Dendritic cell treated with granulocyte-macrophage colony-stimulating factor and Interleukin-4, amounts not matched to agents 40 ng/mL and 50 ng/mL, for 4 days (primary cell): ENCODE measurements around the gene HIRA.
A peak's percentile ranks its signal among the peaks of the same experiment; 100 is the strongest.
"Not testable (repeated sequence)": the region's sequence is repeated elsewhere in the genome, so short reads cannot be mapped to it uniquely, and the experiment has no call there.

Source experiments
- H3K27ac Mint-ChIP-seq: one replicate; pipeline ENCODE4 v1.8.0; 2022; ENCODE audit warnings: mild to moderate bottlenecking, mixed read lengths
- H3K27me3 Mint-ChIP-seq: one replicate; pipeline ENCODE4 v1.8.0; 2022; ENCODE audit warnings: mild to moderate bottlenecking, mixed read lengths
- H3K36me3 Mint-ChIP-seq: one replicate; pipeline ENCODE4 v1.8.0; 2022; ENCODE audit warnings: low read depth, mixed read lengths
- H3K4me1 Mint-ChIP-seq: one replicate; pipeline ENCODE4 v1.8.0; 2022; ENCODE audit warnings: low read depth, mixed read lengths
- H3K4me3 Mint-ChIP-seq: one replicate; pipeline ENCODE4 v1.8.0; 2022; ENCODE audit warnings: mild to moderate bottlenecking, moderate library complexity, mixed read lengths
- H3K9me3 Mint-ChIP-seq: one replicate; pipeline ENCODE4 v1.8.0; 2022; ENCODE audit warnings: mixed read lengths
- intact Hi-C: fragments of 100-400 bp; cut with micrococcal nuclease; formaldehyde crosslinking; loops from one replicate; pipeline ENCODE4 v1.15.0; 2022

HIRA gene

GRCh38 chr22:19443544-19444211 is 12.1 kb upstream of the HIRA start:
- intact Hi-C loops: no loop called here
- Mint-ChIP-seq H3K36me3 (peaks cover 52% of the 10 kb centered on the region), H3K4me3 (no peak overlapping the region), H3K4me1 (peaks cover 46% of the 10 kb centered on the region), H3K9me3 (no peaks in the 10 kb centered on the region), H3K27ac (no peak overlapping the region), H3K27me3 (no peaks in the 10 kb centered on the region)

GRCh38 chr22:19442166-19442565 is 10.6 kb upstream of the HIRA start:
- Mint-ChIP-seq H3K4me1 (peaks cover 50% of the 10 kb centered on the region), H3K27ac (no peak overlapping the region), H3K9me3 (no peaks in the 10 kb centered on the region), H3K4me3 (no peak overlapping the region), H3K36me3 (peaks cover 62% of the 10 kb centered on the region), H3K27me3 (no peaks in the 10 kb centered on the region)
- intact Hi-C loops: no loop called here

DNA sequence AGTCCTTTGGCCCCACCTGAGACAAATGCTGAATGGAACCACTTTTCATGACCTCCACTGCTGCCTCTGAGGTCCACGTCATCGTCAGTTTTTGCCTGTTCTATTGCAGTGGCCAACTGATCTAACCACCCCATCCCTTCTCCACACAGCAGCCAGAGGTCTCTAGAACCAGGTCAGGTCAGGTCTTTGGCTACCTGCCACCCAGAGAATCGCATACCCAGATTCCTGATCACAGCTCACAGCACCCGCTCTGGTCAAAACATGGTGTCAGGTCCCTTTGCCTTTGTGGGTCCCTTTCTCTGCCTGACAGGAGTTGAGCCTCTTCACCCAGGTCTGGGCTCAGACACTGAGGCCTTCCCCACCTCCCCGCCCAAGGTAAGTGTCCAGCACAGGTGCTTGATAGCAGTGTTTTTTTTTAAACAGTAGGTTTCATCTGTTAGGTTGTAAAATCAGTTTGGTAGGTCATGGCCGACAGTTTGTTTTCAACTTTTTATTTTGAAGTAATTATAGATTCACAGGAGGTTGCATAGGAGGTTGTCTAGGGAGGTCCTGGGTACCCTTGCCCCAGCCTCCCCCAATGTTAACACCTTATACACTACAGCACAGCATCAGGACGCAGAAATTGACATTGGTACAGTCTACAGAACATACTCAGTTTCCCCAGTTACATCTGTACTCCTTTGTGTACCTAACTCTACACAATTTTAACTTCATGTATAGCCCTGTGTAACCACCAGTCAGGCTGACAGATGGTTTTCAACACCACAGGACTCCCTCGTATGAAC is 9.1 kb upstream of the HIRA start:
- intact Hi-C loops: no loop called here
- Mint-ChIP-seq H3K4me1 (peaks cover 45% of the 10 kb centered on the region), H3K9me3 (no peaks in the 10 kb centered on the region), H3K36me3 (peaks cover 72% of the 10 kb centered on the region), H3K4me3 (no peak overlapping the region), H3K27me3 (no peaks in the 10 kb centered on the region), H3K27ac (no peak overlapping the region)

DNA sequence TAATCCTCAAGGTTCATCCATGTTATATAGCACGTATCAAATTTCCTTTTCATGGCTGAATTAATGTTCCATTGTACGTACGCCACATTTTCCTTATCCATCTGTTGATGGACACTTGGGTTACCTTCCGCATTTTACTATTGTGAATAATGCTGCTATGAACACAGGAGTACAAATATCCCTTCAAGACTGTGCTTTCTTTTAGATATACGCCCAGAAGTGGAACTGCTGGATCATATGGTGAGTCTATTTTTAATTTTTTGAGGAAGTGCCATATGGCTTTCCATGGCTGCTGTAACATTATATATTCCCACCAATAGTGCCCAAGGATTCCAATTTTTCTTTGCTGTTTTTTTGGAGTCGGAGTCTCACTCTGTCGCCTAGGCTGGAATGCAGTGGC is 6.8 kb upstream of the HIRA start:
- H3K4me3 Mint-ChIP-seq: peak overlapping the region; percentile 7
- H3K27me3 Mint-ChIP-seq: no peaks in the 10 kb centered on the region
- peak overlapping the region; percentile 47 for H3K27ac Mint-ChIP-seq
- H3K9me3 Mint-ChIP-seq: no peaks in the 10 kb centered on the region
- peaks cover 75% of the 10 kb centered on the region for H3K36me3 Mint-ChIP-seq
- peaks cover 37% of the 10 kb centered on the region for H3K4me1 Mint-ChIP-seq
- intact Hi-C loops: loop anchor here (10.0 kb wide), 1 partner anchor 143 kb away; the partner anchor contains the start of gene CLTCL1

DNA sequence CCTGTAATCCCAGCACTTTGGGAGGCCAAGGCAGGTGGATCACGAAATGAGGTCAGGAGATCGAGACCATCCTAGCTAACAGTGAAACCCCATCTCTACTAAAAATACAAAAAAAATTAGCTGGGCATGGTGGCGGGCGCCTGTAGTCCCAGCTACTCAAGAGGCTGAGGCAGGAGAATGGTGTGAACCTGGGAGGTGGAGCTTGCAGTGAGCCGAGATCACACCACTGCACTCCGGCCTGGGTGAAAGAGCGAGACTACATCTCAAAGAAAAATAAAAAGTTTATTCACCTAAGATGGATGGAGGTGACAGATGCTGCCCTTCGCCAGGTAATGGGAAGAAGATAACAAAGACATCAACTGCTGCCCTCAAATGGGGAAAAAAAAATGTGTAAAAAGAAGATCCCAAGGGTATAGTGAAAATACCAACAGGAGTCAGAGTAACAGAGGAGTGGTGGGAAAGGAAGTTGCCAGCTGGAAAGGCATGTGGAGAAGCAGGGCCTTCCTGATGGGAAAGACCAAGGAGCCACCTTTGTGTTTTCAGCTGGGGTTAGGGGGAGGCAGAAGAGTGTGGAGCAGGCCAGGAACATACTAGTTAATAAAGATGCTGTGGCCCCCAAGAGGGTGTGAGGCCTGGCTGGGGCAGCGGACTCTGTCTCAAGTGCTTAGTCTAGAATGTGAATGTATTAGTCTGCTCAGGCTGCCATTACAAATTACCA is 5.1 kb upstream of the HIRA start:
- peaks cover 39% of the 10 kb centered on the region for H3K4me1 Mint-ChIP-seq
- not testable (repeated sequence) for H3K9me3 Mint-ChIP-seq, H3K4me3 Mint-ChIP-seq, H3K27me3 Mint-ChIP-seq
- intact Hi-C loops: loop anchor here (10.0 kb wide), 1 partner anchor 142 kb away; the partner anchor contains the start of gene CLTCL1
- peak overlapping the region; percentile 65 for H3K27ac Mint-ChIP-seq
- H3K36me3 Mint-ChIP-seq: peaks cover 66% of the 10 kb centered on the region

GRCh38 chr22:19434829-19435580 is 3.5 kb upstream of the HIRA start:
- H3K9me3 Mint-ChIP-seq: no peaks in the 10 kb centered on the region
- peaks cover 48% of the 10 kb centered on the region for H3K4me1 Mint-ChIP-seq
- H3K27me3 Mint-ChIP-seq: no peaks in the 10 kb centered on the region
- intact Hi-C loops: loop anchor here (10.0 kb wide), 1 partner anchor 140 kb away; the partner anchor contains the start of gene CLTCL1
- peaks cover 64% of the 10 kb centered on the region for H3K36me3 Mint-ChIP-seq
- H3K27ac Mint-ChIP-seq: peak overlapping the region; percentile 65
- no peak overlapping the region for H3K4me3 Mint-ChIP-seq

GRCh38 chr22:19434401-19434800 is 2.9 kb upstream of the HIRA start:
- no peaks in the 10 kb centered on the region for H3K27me3 Mint-ChIP-seq
- H3K9me3 Mint-ChIP-seq: no peaks in the 10 kb centered on the region
- H3K27ac Mint-ChIP-seq: no peak overlapping the region
- no peak overlapping the region for H3K4me3 Mint-ChIP-seq
- peaks cover 65% of the 10 kb centered on the region for H3K36me3 Mint-ChIP-seq
- intact Hi-C loops: loop anchor here (10.0 kb wide), 1 partner anchor 140 kb away; the partner anchor contains the start of gene CLTCL1
- H3K4me1 Mint-ChIP-seq: peaks cover 54% of the 10 kb centered on the region

- Mint-ChIP-seq H3K4me3 (peak within 1 kb of the TSS; percentile 85), H3K27me3 (no peaks in the 10 kb centered on the region), H3K27ac (peak within 1 kb of the TSS; percentile 97), H3K9me3 (no peaks in the 10 kb centered on the region), H3K4me1 (peaks cover 52% of the 10 kb centered on the region), H3K36me3 (peaks cover 55% of the 10 kb centered on the region)
- intact Hi-C loops: loop anchor here (1.0 to 10.0 kb wide), 4 partner anchors 15 to 253 kb away; partner anchors contain the start of genes C22orf39, CDC45, CLTCL1 and UFD1
Observed at GRCh38 chr22:19432133-19432851, 759 bp upstream of the HIRA start, which contains the start of gene MRPL40. MRPL40 (plus strand) TSS chr22:19432545; CDS start chr22:19432555, 10 bp downstream.

DNA sequence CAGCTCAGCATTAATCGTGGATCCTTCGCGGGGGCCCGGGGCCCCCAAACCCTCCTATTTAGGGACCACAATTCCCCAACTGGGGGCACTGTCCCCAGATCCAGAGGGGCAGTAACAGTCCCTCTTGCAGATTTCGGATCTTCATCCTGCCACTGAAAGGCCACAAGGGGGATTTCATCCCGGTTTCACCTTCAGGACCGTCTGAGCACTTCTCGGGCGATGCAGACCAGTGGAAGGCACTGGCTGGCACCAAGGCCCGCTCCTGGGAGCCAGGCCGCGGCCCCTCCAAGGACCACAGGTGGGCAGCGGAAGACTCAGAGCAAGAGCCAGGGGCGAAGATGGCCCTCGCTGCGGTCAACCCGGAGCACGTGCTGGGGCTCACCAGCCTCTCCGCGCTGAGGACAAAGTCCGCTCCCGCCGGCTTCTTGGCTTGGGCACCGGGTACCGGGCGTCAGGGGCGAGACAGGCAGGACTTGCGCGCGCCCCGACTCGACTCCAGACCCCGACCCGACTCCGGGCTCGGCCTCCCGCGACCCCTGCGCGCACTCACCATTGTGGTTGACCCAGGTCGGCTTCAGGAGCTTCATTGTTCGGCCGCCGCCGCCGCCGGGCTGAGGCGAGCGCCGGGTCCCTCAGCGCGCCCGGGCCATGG is 517 bp downstream of the HIRA start:
- Mint-ChIP-seq H3K27ac (peak overlapping the region; percentile 97), H3K27me3 (no peaks in the 10 kb centered on the region), H3K4me3 (peak overlapping the region; percentile 83), H3K36me3 (peaks cover 42% of the 10 kb centered on the region), H3K9me3 (no peaks in the 10 kb centered on the region), H3K4me1 (peaks cover 59% of the 10 kb centered on the region)
- intact Hi-C loops: loop anchor here (10.0 kb wide), 1 partner anchor 136 kb away; the partner anchor contains the start of gene CLTCL1

DNA sequence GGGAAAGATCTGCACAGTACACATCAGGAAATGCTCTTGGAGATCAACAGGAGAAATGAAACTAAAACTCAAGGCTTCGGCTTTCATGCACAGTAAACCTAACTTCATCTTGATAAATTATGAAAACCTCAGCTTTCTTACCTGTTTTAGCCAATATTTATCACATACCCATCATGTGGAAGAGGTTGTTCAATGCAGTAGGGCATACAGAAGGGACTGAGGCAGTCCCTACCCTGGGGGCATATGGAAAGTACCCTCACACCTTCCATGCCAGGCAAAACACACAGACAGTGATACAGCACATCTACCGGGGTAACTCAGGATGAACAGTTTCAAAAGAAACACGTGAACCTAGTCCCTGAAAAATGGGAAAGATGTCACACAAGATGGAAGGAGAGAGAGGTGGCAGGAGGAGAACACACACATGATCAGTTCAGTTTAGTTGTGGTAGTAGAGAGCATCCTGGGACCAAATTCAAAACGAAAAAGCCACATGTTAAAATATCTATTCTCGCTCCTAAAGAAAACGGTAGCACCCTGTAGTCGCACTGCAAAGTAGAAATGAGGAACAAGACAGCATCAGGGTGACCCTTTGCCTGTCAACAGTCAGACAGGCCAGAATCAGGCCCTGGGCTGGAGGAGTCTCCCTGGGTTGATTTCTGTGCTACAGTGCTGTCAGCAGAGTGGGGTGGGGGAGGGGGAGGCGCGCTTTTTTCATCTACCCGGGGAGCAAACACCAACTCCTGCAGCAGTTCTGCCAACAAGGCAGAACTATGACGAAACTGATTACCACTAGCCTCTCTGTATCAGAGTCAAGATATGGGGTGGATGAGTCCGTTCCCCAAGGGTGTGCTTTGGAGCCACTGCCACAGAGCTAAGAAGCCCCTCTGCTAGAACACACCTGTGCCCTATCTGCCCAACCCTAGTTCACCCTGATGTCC is 1.3 kb downstream of the HIRA start:
- no peaks in the 10 kb centered on the region for H3K9me3 Mint-ChIP-seq
- peak overlapping the region; percentile 97 for H3K27ac Mint-ChIP-seq
- H3K4me1 Mint-ChIP-seq: peaks cover 58% of the 10 kb centered on the region
- no peaks in the 10 kb centered on the region for H3K27me3 Mint-ChIP-seq
- intact Hi-C loops: loop anchor here (10.0 kb wide), 1 partner anchor 135 kb away; the partner anchor contains the start of gene CLTCL1
- H3K36me3 Mint-ChIP-seq: peaks cover 34% of the 10 kb centered on the region
- H3K4me3 Mint-ChIP-seq: peak overlapping the region; percentile 83

DNA sequence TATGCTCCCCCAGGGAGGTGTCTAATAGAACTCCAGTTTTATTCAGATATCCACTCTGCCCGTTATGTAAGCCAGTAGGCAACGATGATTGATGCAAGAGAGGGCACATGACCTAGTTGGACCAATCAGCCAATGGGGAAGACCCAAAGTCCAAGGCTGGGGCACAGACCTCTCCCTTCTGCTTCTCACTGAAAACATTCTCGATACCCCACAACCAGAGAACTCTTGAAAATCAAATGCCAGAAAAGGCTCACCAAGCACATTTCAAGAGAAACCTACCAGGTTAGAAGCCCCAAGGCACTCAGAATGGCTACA is 7.4 kb downstream of the HIRA start:
- Mint-ChIP-seq H3K27ac (no peak overlapping the region), H3K4me1 (peaks cover 77% of the 10 kb centered on the region), H3K9me3 (no peaks in the 10 kb centered on the region), H3K36me3 (no peaks in the 10 kb centered on the region), H3K4me3 (no peak overlapping the region), H3K27me3 (no peaks in the 10 kb centered on the region)
- intact Hi-C loops: no loop called here
